Hepatocyte (in vitro differentiated cells): ENCODE data around the gene SPAG6.

Source experiments
- CTCF ChIP-seq: fragments of 200-600 bp; sonication (generic); IDR thresholded peaks from 2 replicates; pipeline ENCODE4 v1.5.1; 2016; ENCODE audit warnings: antibody characterized with exemption, mild to moderate bottlenecking; ENCODE audit not compliant: poor library complexity
- EZH2 ChIP-seq: fragments of 200-600 bp; sonication (generic); IDR thresholded peaks from 2 replicates; pipeline ENCODE4 v1.6.1; 2016; ENCODE audit warnings: antibody characterized with exemption, mild to moderate bottlenecking, borderline replicate concordance
- EZH2phosphoT487 ChIP-seq: fragments of 200-600 bp; sonication (generic); IDR thresholded peaks from one replicate; pipeline ENCODE4 v1.6.1; 2018; ENCODE audit warnings: antibody characterized with exemption, mild to moderate bottlenecking, low read depth, moderate library complexity; ENCODE audit not compliant: unreplicated experiment, severe bottlenecking

DNA sequence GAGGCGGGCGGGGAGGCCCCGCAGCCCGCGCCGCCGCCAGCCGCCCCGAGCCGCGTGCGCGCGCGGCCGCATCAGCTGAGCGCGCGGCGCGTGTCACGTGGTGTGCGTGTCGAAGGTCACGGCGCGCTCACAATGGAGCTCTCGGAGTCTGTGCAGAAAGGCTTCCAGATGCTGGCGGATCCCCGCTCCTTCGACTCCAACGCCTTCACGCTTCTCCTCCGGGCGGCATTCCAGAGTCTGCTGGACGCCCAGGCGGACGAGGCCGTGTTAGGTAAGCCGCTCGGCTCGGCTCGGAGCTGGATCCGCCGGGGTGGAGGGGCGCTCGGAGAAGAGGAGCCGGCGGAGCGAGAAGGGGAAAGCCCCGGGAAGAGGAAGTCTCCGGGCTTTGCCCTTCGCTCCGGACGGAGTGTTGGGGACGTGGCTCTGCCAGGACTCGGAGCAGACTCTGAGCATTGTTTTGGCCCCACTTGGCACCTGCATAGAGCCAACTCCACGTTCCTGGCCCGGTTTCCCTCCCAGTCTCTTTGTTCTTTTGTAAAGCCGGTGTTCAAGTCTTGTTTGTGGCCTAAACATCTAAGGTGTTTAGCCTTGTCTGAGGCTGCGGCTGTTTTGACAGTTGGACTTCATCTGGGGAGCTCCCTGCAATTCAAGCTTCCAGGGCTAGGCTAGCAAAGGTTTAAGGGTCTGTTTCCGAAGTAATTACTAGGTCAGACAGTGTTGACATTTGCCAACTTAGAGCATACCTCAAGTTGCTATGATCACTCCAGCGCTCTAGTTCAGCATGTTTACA, 28.8 kb upstream of the SPAG6 start, which contains the start of gene COMMD3:
- TF ChIP-seq CTCF = no peak
- TF ChIP-seq EZH2 = no peak
- TF ChIP-seq EZH2phosphoT487 = no peak
